Suprapubic skin (tissue), 4 donors: ENCODE results near the gene NCAPG2. TPM values are rescaled to one million over a fixed set of nuclear protein-coding genes. Genes with fewer than 3 reads are reported as not detected.

ENCODE experiments used
- DNase-seq, 2 donors: peaks; one replicate each; pipeline ENCODE4 v3.0.0-alpha.2; 2019; ENCODE audit warnings: low spot score in 2 of 2
- H3K27ac ChIP-seq: fragments of 200-600 bp; sonication (generic); one replicate; pipeline ENCODE4 v1.5.1; 2019
- H3K27me3 ChIP-seq: fragments of 200-600 bp; sonication (generic); one replicate; pipeline ENCODE4 v1.5.1; 2019
- H3K36me3 ChIP-seq: fragments of 200-600 bp; sonication (generic); one replicate; pipeline ENCODE4 v1.5.1; 2019
- H3K4me1 ChIP-seq: fragments of 200-600 bp; sonication (generic); one replicate; pipeline ENCODE4 v1.5.1; 2019
- H3K4me3 ChIP-seq: fragments of 200-600 bp; sonication (generic); one replicate; pipeline ENCODE4 v1.5.1; 2019; ENCODE audit warnings: mild to moderate bottlenecking
- H3K9me3 ChIP-seq: fragments of 200-600 bp; sonication (generic); one replicate; pipeline ENCODE4 v1.5.1; 2019
- CTCF ChIP-seq, 2 donors: fragments of 200-600 bp in 1 of 2; fragments of 450-650 bp in 1 of 2; sonication (generic) in 1 of 2; IDR thresholded peaks; one replicate each; pipeline ENCODE4 v1.5.1; 2016 to 2019; ENCODE audit warnings: antibody characterized with exemption in 2 of 2, mild to moderate bottlenecking in 1 of 2, moderate library complexity in 1 of 2
- EP300 ChIP-seq: sonication (generic); formaldehyde crosslinking; IDR thresholded peaks from one replicate; pipeline ENCODE4 v1.6.1; 2017; ENCODE audit warnings: antibody characterized with exemption
- POLR2A ChIP-seq, 2 donors: fragments of 450-650 bp; IDR thresholded peaks; one replicate each; pipeline ENCODE4 v1.6.1; 2017; ENCODE audit warnings: antibody characterized with exemption in 2 of 2, mild to moderate bottlenecking in 2 of 2, moderate library complexity in 2 of 2
- POLR2AphosphoS5 ChIP-seq, 3 donors: sonication (generic); formaldehyde crosslinking; IDR thresholded peaks; one replicate each; pipeline ENCODE4 v1.6.1; 2017; ENCODE audit warnings: antibody characterized with exemption in 3 of 3
- WGBS: methylation state at CpG from one replicate; pipeline ENCODE4 v1.1.5; 2018; 5-methylcytosine and 5-hydroxymethylcytosine counted together
- total RNA-seq, 4 donors: library from RNA; depleted of rRNA; stranded (reverse); fragments of >200 nt; gene quantifications; one replicate each; pipeline ENCODE4 v1.1.0, GENCODE V29; 2016

Gene NCAPG2
- total RNA-seq, 4 donors from 2014 or later, result 5.6 to 11.4 (median 7.2) TPM

- DNase-seq, result no peak
- no peaks in the 10 kb centered on the region for H3K4me1 ChIP-seq
- no peaks in the 10 kb centered on the region for H3K9me3 ChIP-seq
- no peak overlapping the region for H3K27ac ChIP-seq
- H3K36me3 ChIP-seq, result peaks cover 19% of the 10 kb centered on the region
- no peak overlapping the region for H3K4me3 ChIP-seq
- 69% methylated on average over 4 of the region's 4 CpGs for WGBS
- H3K27me3 ChIP-seq, result no peaks in the 10 kb centered on the region
- TF ChIP-seq POLR2A (IDR thresholded peaks at IDR 0.05) (no peak), EP300 (no peak)
Observed at GRCh38 chr7:158726277-158726807, 21.7 kb upstream of the NCAPG2 start.

- WGBS, result 90% methylated on average over 4 of the region's 4 CpGs
- H3K27ac ChIP-seq, result no peak overlapping the region
- no peak for TF ChIP-seq EP300
- TF ChIP-seq POLR2AphosphoS5 (IDR thresholded peaks at IDR 0.05), result no peak
- TF ChIP-seq CTCF (IDR thresholded peaks at IDR 0.05), result no peak
- TF ChIP-seq POLR2A (IDR thresholded peaks at IDR 0.05), result no peak
Observed at GRCh38 chr7:158725506-158725800, 20.8 kb upstream of the NCAPG2 start.

GRCh38 chr7:158724658-158725505 lies 20.3 kb upstream of the NCAPG2 start:
- H3K27me3 ChIP-seq, result no peaks in the 10 kb centered on the region
- TF ChIP-seq EP300 (no peak), CTCF (IDR thresholded peaks at IDR 0.05) (no peak), POLR2A (IDR thresholded peaks at IDR 0.05) (no peak)
- peaks cover 4% of the 10 kb centered on the region for H3K36me3 ChIP-seq
- no peaks in the 10 kb centered on the region for H3K4me1 ChIP-seq
- no peak overlapping the region for H3K4me3 ChIP-seq
- H3K9me3 ChIP-seq, result no peaks in the 10 kb centered on the region
- WGBS, result 88% methylated on average over 21 of the region's 21 CpGs
- no peak for DNase-seq
- H3K27ac ChIP-seq, result no peak overlapping the region

More at GRCh38 chr7:158725506-158725800, 20.8 kb upstream of the NCAPG2 start:
- no peak for DNase-seq
- no peaks in the 10 kb centered on the region for H3K4me1 ChIP-seq
- no peak overlapping the region for H3K4me3 ChIP-seq
- no peaks in the 10 kb centered on the region for H3K27me3 ChIP-seq
- peaks cover 10% of the 10 kb centered on the region for H3K36me3 ChIP-seq
- H3K9me3 ChIP-seq, result no peaks in the 10 kb centered on the region

GRCh38 chr7:158723714-158724385 lies 19.2 kb upstream of the NCAPG2 start:
- TF ChIP-seq POLR2A (IDR thresholded peaks at IDR 0.05) (no peak), POLR2AphosphoS5 (IDR thresholded peaks at IDR 0.05) (no peak), EP300 (no peak), CTCF (IDR thresholded peaks at IDR 0.05) (no peak)
- no peak overlapping the region for H3K27ac ChIP-seq
- no peaks in the 10 kb centered on the region for H3K27me3 ChIP-seq
- H3K4me3 ChIP-seq, result no peak overlapping the region
- WGBS, result 78% methylated on average over 12 of the region's 12 CpGs
- no peaks in the 10 kb centered on the region for H3K4me1 ChIP-seq
- no peaks in the 10 kb centered on the region for H3K9me3 ChIP-seq
- no peaks in the 10 kb centered on the region for H3K36me3 ChIP-seq
- DNase-seq, result no peak

- H3K36me3 ChIP-seq, result no peaks in the 10 kb centered on the region
- H3K9me3 ChIP-seq, result no peaks in the 10 kb centered on the region
- no peaks in the 10 kb centered on the region for H3K4me1 ChIP-seq
- no peaks in the 10 kb centered on the region for H3K27me3 ChIP-seq
- no peak for DNase-seq
- H3K4me3 ChIP-seq, result no peak overlapping the region
- no peak overlapping the region for H3K27ac ChIP-seq
- TF ChIP-seq POLR2A (IDR thresholded peaks at IDR 0.05) (no peak), POLR2AphosphoS5 (IDR thresholded peaks at IDR 0.05) (no peak), CTCF (IDR thresholded peaks at IDR 0.05) (no peak), EP300 (no peak)
- WGBS, result 82% methylated on average over 13 of the region's 13 CpGs
Observed at GRCh38 chr7:158723266-158723665, 18.7 kb upstream of the NCAPG2 start.
